Measurements from ENCODE around the gene TRERF1.

GRCh38 chr6:42222448-42222847, 229.3 kb downstream of the TRERF1 start:
- TF ChIP-seq CTCF (IDR thresholded peaks at IDR 0.05; ENCODE audit: low read length): no peak
- no peak for TF ChIP-seq EZH2 (IDR thresholded peaks at IDR 0.05; ENCODE audit: borderline replicate concordance, low read length)

Data from OCI-LY1 (cell line).